COLO668 (cell line): Measurements from ENCODE around the gene SH3BGRL3.

ENCODE experiments used
- DNase-seq: peaks from one replicate; lab custom pipeline; 2025; ENCODE audit not compliant: unreplicated experiment; lab: John Stamatoyannopoulos, UW

SH3BGRL3 gene

GRCh38 chr1:26277261-26277661 lies 2.6 kb upstream of the SH3BGRL3 start:
- no peak for DNase-seq

DNA sequence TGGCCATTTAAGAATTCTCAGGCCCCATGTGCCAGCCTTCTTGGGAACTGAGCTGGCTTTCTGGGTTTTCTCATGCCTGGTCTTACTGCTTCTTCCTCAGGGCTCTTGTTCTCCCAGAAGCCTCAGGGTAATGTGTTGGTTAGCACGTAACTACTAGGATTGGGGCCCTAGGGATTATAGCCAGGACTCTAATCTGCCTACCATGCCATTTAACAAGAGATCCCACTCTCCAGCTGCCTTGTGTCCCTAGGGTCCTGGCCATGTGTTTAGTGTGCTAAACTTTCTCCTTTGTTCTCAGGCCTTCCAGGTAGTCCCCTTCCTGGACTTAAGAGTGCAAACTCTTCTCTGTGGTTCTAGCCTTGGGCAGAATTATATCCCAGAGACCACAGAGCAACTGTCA lies 2.2 kb upstream of the SH3BGRL3 start:
- DNase-seq: no peak

DNA sequence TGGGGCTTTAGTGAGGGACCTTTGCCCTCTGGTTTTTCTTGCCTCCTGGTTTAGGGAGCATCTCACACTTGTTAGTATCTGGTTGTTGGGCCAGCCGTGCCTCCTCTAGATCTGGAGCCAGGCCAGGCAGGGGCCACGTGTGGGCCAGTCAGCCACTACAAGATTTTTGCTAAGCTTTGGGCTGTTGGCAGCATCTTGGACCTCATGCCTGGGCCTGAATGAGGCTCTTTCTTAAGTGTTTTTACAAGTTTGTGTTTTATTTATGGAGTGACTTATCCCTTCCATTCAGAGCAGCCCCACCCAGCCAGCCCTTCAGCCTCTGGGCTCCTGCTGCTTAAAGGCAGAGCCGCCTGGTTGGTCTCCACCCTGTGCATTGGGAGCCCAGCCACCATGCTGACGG lies 1.6 kb upstream of the SH3BGRL3 start:
- no peak for DNase-seq

- no peak for DNase-seq
Observed at GRCh38 chr1:26278724-26279455, 996 bp upstream of the SH3BGRL3 start.

DNA sequence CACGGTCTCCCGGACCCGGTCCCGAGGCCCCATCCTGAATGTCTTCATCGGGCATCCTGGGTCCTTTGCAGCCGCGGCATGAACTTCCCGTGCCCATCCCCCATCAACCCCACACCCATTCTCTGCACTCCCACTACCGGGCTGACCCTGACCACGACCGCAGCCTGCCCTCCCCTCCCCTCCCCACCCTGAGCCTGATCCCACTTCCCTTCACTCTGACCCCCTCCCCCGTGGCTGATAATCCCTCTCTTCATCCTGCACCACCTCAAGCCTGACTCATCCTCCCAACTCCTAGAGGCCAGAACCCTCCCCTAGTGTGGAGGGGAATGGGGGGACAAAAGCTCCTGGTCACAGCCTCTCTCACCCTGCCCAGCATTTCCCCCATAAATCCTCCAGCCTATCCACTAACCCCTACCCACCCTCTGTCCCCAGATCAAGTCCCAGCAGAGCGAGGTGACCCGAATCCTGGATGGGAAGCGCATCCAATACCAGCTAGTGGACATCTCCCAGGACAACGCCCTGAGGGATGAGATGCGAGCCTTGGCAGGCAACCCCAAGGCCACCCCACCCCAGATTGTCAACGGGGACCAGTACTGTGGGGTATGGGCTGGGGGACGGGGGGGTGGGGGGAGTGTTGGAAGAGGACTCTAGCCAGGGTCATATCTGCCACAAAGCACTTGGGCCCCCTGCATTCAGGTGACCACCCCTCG lies 602 bp downstream of the SH3BGRL3 start:
- DNase-seq: no peak

- no peak for DNase-seq
Observed at GRCh38 chr1:26281091-26281958, 1.4 kb downstream of the SH3BGRL3 start.

DNA sequence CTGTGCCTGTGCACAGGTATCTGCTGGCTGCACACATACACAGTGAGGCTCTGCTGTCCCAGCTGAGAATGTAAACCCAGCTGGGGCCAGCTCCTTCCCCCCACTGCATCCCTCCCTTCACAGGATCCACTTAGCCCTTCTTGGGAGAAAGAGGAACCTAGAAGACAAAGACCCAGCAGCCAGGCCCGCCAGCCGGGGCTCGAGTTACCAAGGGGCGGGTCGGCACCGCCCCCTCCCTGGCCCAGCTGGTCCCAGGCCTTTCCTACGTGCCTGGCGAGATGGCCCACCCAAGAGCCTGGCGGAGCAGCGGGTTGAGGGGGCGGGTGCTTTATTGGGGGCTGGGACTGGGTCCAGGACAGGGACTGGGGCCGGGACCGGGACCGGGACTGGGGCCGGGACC lies 2.1 kb downstream of the SH3BGRL3 start:
- no peak for DNase-seq

GRCh38 chr1:26282401-26282918 lies 2.6 kb downstream of the SH3BGRL3 start:
- no peak for DNase-seq

DNA sequence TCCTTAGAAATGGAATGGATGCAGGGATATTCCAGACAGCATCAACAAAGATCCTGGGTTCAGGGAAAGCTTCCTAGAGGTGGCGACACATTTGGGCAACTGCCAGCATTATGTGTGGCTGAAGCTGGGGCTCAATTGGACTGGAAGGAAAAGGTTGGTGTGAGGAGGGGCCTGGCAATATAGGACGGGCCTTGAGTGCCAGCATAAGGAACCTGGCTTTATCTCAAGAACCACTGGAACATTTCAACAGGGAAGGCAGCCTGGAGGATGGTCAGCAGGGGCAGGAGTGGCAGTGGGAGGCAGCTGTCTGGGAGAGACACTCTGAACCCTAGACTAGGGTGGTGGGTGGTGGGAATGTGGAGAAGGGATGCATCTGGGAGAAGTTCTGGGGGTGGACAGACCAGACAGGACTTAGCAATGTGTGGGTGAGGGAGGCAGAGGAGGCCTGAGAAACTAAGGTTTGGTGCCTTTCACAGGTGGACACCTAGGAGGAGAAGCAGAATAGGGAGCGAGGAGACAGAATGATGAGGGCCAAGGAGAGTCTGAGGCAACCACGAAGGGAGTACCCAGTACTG lies 3.5 kb downstream of the SH3BGRL3 start:
- no peak for DNase-seq

DNA sequence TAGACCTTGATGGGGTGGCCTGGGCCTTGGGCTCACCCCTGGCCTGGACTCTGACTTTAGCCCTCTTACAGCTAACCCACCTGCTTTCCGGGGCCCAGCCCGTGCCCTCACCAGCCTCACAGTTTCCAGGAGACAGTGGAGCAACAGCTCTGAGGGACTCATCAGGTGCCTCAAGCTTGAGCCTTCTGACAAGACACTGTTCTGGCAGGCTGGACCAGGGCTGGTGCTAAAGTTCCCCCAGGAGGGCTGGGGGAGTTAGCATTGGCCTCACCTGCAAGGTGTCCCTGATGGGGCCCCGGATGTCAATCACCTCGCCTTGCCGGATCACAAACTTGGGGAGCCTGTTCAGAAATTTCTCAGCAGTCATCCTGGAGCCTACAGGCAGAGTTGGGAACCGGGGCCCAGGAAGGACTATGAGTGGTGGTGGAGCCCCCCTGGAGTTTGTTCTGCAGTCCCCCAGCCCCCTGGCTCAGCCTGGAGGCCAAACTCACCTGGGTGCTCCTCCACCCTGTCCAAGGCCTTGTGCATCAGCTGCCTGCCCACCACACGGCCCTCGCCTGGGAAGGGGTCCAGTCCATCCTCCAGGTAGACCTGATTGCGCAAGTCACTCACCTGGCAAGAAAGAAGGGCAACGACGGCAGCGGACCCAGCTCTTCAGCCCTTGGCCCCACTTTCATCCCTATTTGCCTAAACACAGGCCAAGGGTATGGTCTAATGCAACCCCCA lies 4.1 kb downstream of the SH3BGRL3 start:
- no peak for DNase-seq

GRCh38 chr1:26284597-26285347 lies 4.9 kb downstream of the SH3BGRL3 start:
- DNase-seq: peak; percentile 63

- peak; percentile 61 for DNase-seq
Observed at GRCh38 chr1:26285366-26286063, 5.6 kb downstream of the SH3BGRL3 start.

- DNase-seq: no peak
Observed at GRCh38 chr1:26286064-26286416, 6.2 kb downstream of the SH3BGRL3 start.

DNA sequence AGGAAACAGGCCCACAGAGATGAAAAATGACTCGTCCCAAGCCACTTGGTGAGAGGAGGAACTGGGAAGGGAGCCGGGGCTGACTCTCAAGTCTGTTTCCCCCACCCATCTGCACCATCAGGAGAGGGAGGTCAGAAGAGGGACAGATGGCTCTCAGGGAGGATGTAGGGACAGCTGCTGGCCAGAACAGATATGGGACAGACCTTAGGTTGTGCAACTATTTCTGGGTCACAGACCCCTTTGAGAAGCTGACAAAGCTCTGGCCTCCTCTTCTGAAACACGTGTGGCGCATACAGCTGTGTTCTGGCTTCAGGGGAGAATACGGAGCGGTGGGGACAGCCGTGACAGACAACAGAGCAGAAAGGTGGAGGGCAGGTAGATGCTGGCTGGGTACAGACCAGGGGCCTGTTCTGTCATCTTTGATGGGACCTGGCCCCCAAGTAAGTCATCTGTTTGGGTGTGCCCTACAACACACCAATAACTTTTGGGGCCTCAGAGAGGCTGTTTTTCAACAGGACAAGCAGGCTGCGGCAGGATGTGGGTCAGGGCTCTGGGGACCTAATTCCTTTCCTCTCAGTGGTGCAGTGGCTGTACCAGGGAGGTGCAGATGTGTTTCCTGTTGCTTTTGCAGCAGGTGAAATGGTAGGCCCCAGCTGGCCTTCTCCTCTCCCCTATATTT lies 7.3 kb downstream of the SH3BGRL3 start:
- no peak for DNase-seq

DNA sequence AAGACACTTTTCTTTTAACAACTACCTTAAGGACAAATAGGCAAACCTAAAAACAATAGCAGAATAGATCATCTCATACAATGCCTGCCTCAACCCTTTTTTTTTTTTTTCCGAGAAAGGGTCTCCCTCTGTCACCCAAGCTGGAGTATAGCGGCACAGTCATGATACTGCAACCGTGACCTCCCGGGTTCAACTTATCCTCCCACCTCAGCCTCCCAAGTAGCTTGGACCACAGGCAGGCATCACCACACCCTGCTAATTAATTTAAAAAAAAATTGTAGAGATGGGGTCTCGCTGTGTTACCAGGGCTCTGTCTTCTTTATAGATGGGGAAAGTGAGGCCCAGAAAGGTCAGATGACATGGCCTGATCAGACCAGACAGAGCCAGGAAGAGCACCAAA lies 7.9 kb downstream of the SH3BGRL3 start:
- no peak for DNase-seq

DNA sequence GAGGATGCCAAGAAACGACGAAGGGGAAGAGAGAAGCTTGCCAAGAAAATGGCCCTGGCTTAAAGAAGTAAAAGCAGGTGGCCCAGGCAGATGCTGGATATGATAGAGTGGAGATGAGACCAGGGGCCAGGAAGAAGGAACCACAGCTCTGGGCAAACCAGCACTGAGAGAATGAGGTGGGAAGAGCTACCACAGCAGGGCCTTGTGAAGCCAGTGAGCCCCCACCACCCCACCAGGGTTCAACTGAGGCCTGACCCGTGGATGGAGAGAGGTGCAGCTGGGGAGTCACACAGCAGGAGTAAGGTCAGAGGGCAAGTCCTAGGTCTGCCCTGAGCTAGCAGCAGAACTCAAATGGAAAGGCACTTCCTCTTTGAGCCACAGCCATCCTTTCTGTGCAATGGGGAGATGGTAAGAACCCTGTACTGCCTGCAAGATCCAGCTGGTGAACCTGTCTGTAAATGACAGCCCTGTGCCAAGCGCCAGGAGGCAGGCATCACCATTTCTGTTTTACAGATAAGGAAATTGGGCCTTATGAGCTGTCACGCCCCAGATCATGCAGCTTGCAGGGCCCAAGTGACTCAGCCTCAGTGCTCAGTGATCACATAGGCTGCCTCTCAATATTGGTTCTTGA lies 8.5 kb downstream of the SH3BGRL3 start:
- DNase-seq: no peak

DNA sequence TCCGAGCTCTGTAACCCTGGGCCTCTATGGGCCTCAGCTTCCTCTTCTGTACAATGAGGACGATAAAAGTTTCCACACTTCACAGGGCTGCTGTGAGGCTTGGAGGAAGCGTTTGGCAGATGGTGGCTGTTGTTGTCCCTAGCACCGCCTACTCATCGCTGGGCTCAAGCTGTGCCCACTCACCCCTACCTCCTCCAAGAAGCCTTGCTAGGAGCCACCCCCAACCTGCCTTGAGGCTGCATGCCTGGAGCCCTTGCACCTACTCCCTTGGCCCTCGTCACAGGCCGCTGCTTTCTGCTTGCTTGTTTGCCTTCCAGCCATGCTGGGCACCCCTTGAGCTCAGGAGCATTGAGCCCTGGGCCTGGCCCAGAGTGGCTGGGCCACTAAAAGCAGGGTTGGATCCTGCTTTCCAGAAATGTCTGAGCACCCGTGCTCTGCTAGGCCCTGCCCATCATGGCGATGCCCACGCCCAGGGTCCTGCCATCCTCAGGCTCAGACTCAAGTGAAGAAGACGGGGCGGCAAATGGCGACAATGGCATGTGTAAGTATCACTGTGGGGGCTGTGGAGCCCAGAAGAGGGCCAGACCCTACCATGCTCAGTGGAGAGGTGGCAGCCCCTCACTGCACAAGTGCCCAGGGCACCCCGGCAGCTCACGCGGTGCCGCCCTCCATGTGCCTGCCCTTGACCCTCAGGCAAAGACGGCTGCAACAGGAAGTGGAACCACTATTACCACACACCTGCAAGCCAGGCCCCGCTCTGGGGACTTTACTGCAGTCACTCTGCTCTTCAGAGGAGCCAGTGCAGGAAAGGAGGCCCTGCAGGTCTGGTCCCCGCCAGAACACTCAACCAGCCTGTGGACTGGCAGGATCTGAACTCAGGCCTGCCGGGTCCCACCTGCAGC lies 9.5 kb downstream of the SH3BGRL3 start:
- no peak for DNase-seq
